Lung (tissue), 12 donors: ENCODE data around the gene CEACAM3. TPM values are rescaled to one million over a fixed set of nuclear protein-coding genes. Genes with fewer than 3 reads are reported as not detected.

Experiments
- ATAC-seq: fragments of 200-7000 bp; cut with Tn5 transposase; one replicate; pipeline ENCODE4 v1.9.1; 2020; ENCODE audit warnings: moderate number of reproducible peaks; ENCODE audit not compliant: insufficient read depth, low FRiP score
- DNase-seq, 3 donors: peaks; one replicate each; pipeline ENCODE4 v3.0.0-alpha.2; 2013 to 2017
- H3K27ac ChIP-seq, 2 donors: one replicate each; pipeline ENCODE4 v1.5.1; 2013; ENCODE audit warnings: mild to moderate bottlenecking in 2 of 2, moderate library complexity in 2 of 2, control low read depth in 1 of 2, inconsistent platforms in 1 of 2, low read depth in 1 of 2, low read length in 1 of 2
- H3K27me3 ChIP-seq, 3 donors: one replicate each; pipeline ENCODE4 v1.5.1; 2013; ENCODE audit warnings: low read length in 2 of 3; ENCODE audit not compliant: control insufficient read depth in 3 of 3, insufficient read depth in 3 of 3
- H3K36me3 ChIP-seq, 4 donors: one replicate each; pipeline ENCODE4 v1.5.1; 2013; ENCODE audit warnings: low read length in 4 of 4, mild to moderate bottlenecking in 1 of 4, moderate library complexity in 1 of 4; ENCODE audit not compliant: control insufficient read depth in 4 of 4, insufficient read depth in 4 of 4
- H3K4me1 ChIP-seq, 5 donors: one replicate each; pipeline ENCODE4 v1.5.1; 2013; ENCODE audit warnings: low read length in 5 of 5, mild to moderate bottlenecking in 2 of 5, moderate library complexity in 1 of 5; ENCODE audit not compliant: control insufficient read depth in 5 of 5, insufficient read depth in 5 of 5
- H3K4me3 ChIP-seq: one replicate; pipeline ENCODE4 v1.5.1; 2013; ENCODE audit warnings: mild to moderate bottlenecking, control low read depth, moderate library complexity
- H3K9ac ChIP-seq, 2 donors: one replicate each; pipeline ENCODE4 v1.5.1; 2013; ENCODE audit warnings: low read length in 2 of 2, control low read depth in 1 of 2; ENCODE audit not compliant: insufficient read depth in 1 of 2
- H3K9me3 ChIP-seq, 4 donors: one replicate each; pipeline ENCODE4 v1.5.1; 2013; ENCODE audit warnings: low read length in 3 of 4, mild to moderate bottlenecking in 1 of 4, moderate library complexity in 1 of 4; ENCODE audit not compliant: control insufficient read depth in 4 of 4, insufficient read depth in 3 of 4
- CTCF ChIP-seq: IDR thresholded peaks from 2 replicates; pipeline ENCODE4 v1.5.1; 2012; ENCODE audit warnings: mild to moderate bottlenecking; ENCODE audit errors: control extremely low read depth, extremely low read depth
- WGBS, 2 donors: extraction: QIAGEN DNeasy Blood & Tissue Kit; methylation state at CpG; one replicate each; pipeline ENCODE4 v1.1.7; 2013; 5-methylcytosine and 5-hydroxymethylcytosine counted together
- polyA plus RNA-seq, 2 donors: library from polyadenylated mRNA; stranded (reverse); fragments of 200-250 nt; gene quantifications; one replicate each; pipeline ENCODE4 v1.2.1, GENCODE V29; 2013
- total RNA-seq, 2 donors: library from RNA; depleted of rRNA in 1 of 2; stranded (reverse); fragments of >200 nt in 1 of 2; gene quantifications; one replicate each; pipeline ENCODE4 v1.2.1, GENCODE V29; 2014 to 2021
- donor health status: control.
- donor health status: control.
- donor health status: Bipolar disorder and iron deficiency.
- donor health status: healthy.
- donor health status: DM: yes; HTN: yes; CAD: no.

CEACAM3 gene
- total and polyA plus RNA-seq, 4 donors = 1.2 to 21.9 (median 3.7) TPM

DNA sequence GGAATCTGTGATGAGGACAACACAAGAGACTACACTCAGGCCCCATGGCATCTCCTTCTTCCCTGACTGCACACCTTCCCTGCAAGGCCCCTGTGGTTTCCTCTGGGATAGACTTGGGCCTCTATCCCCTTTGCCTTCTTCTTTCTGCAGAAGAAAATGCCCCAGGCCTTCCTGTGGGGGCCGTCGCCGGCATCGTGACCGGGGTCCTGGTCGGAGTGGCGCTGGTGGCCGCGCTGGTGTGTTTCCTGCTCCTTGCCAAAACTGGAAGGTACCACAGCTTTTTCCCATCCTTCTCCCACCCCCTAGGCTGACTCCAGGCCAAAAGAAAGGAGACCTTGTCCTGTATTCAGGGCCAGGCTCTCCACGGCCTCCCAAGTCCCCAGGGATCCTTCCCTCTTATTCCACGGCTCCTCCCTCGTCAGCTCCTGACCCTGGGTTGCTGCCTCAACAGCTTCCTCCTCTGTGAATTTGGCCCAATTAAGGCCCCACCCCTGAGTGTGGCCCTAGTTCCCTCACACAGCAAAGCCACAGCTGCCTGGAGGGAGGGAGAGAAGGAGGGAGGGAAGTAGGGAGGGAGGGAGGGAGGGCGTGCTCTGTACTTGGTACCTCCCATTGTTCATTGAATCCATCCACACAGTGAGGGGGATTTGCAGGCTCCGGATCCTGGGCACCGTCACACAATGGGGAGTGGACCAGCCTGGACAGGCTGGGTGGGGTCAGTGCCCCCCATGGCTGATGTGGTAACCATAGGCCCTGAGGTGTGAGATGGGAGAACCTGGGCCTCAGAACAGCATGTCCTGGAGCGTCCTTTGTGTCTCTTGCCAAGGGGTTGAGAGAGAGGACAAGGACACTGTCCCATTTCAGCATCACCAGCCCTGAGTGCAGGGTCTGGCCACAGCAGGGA, 12.5 kb downstream of the CEACAM3 start:
- TF ChIP-seq CTCF = no peak
- H3K9ac ChIP-seq = no peak overlapping the region
- WGBS, 2 donors = 35 to 61% methylated on average over 16 of the region's 16 CpGs
- H3K9me3 ChIP-seq = peaks cover 0 to 3% (median 0%) of the 10 kb centered on the region in 4 donors
- peak overlapping the region in 1 of 2 donors; percentile 35 for H3K27ac ChIP-seq
- ATAC-seq (no peak), DNase-seq (no peak)
- H3K27me3 ChIP-seq = no peaks in the 10 kb centered on the region
- no peaks in the 10 kb centered on the region for H3K4me1 ChIP-seq
- H3K4me3 ChIP-seq = no peak overlapping the region
- no peaks in the 10 kb centered on the region for H3K36me3 ChIP-seq

- H3K4me1 ChIP-seq = no peaks in the 10 kb centered on the region
- no peak for TF ChIP-seq CTCF
- no peaks in the 10 kb centered on the region for H3K27me3 ChIP-seq
- no peaks in the 10 kb centered on the region for H3K36me3 ChIP-seq
- no peak overlapping the region for H3K4me3 ChIP-seq
- DNase-seq (no peak), ATAC-seq (no peak)
- H3K27ac ChIP-seq = peak overlapping the region in 1 of 2 donors; percentile 59
- H3K9me3 ChIP-seq = peaks cover 0 to 3% (median 0%) of the 10 kb centered on the region in 4 donors
- 62 to 64% methylated on average over 4 of the region's 4 CpGs for WGBS, 2 donors
- no peak overlapping the region for H3K9ac ChIP-seq
Measured at GRCh38 chr19:41810301-41810700, 13.9 kb downstream of the CEACAM3 start.

DNA sequence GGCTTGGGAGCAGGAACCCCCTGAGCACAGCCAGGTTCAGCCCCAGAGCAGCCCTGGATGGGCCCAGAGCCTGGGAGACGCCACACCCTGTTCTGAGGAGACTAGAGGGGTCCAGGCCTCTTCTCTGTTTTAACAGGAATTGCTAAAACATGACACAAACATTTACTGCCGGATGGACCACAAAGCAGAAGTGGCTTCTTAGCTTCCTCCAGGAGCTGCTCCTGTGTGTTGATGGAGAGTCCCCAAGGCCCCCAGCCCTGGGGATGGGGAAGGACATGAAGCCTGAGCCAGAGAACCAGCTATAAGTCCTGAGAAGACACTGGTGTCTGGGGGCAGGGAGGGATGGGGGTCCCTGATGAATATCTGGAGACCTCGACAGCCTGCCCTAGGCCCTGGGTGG, 14.6 kb downstream of the CEACAM3 start:
- Histone ChIP-seq H3K27ac (peak overlapping the region in 1 of 2 donors; percentile 59), H3K9me3 (peaks cover 0 to 3% (median 0%) of the 10 kb centered on the region in 4 donors)
- no peak for TF ChIP-seq CTCF

More for the DNA sequence above, 14.6 kb downstream of the CEACAM3 start:
- DNase-seq (no peak), ATAC-seq (no peak)
- 18 to 38% methylated on average over 3 of the region's 3 CpGs for WGBS, 2 donors
- Histone ChIP-seq H3K4me3 (no peak overlapping the region), H3K36me3 (no peaks in the 10 kb centered on the region), H3K27me3 (no peaks in the 10 kb centered on the region), H3K4me1 (no peaks in the 10 kb centered on the region), H3K9ac (no peak overlapping the region)
